ENCODE results near the gene PPWD1. TPM values are rescaled to one million over a fixed set of nuclear protein-coding genes. Genes with fewer than 3 reads are reported as not detected.
"Not testable (repeated sequence)": the region's sequence is repeated elsewhere in the genome, so short reads cannot be mapped to it uniquely, and the experiment has no call there.

Gene PPWD1
- total and polyA plus RNA-seq, 2 donors (not counting 3 experiments of a cell fraction or from before 2014, with no cell fraction given): 4.9 to 40.9 TPM

GRCh38 chr5:65577141-65577540, 14.0 kb downstream of the PPWD1 start:
- Histone ChIP-seq H3K27me3 (ENCODE audit: control insufficient read depth in 2 of 2, insufficient read depth in 2 of 2, low read length in 2 of 2) (no peaks in the 10 kb centered on the region), H3K79me2 (ENCODE audit: control insufficient read depth, insufficient read depth, low read length) (peaks cover 5% of the 10 kb centered on the region), H3K36me3 (ENCODE audit: control insufficient read depth in 2 of 2, extremely low read depth in 1 of 2, insufficient read depth in 2 of 2, low read length in 2 of 2) (peaks cover 7 to 10% of the 10 kb centered on the region in 2 experiments), H3K9me3 (replicated peaks; ENCODE audit: control insufficient read depth, insufficient read depth, low read length) (no peaks in the 10 kb centered on the region), H3K9me1 (replicated peaks; ENCODE audit: control insufficient read depth, extremely low read depth, insufficient read depth, low read length) (no peaks in the 10 kb centered on the region), H3K4me2 (ENCODE audit: insufficient read depth, low read length) (no peak overlapping the region), H3K9ac (replicated peaks; ENCODE audit: extremely low read depth, insufficient read depth, low read length) (no peak overlapping the region), H3K4me3 (replicated peaks in 1 of 3; ENCODE audit: insufficient read depth in 1 of 3, low read depth in 1 of 3, low read length in 3 of 3) (no peak overlapping the region), H2AFZ (ENCODE audit: low read depth, low read length) (no peak overlapping the region), H3K27ac (ENCODE audit: insufficient read depth, low read depth, low read length) (no peak overlapping the region), H3K4me1 (ENCODE audit: control insufficient read depth, extremely low read depth, insufficient read depth, low read length) (no peaks in the 10 kb centered on the region), H4K20me1 (replicated peaks; ENCODE audit: control insufficient read depth, extremely low read depth, insufficient read depth, low read length) (no peaks in the 10 kb centered on the region)
- ChIA-PET CTCF (no interaction called here), POLR2A (no interaction called here)
- dilution Hi-C loops (cut with MboI; ENCODE audit: extremely low pct_ligation_motif_present, low sequenced_read_pairs): no loop called here
- intact Hi-C loops (cut with micrococcal nuclease): no loop called here
- DNase-seq (ENCODE audit: low read depth, low spot score): no peak
- no TSS peak for BruUV-seq (replicated peaks)
- no peak for FAIRE-seq
- TF ChIP-seq EZH2 (IDR thresholded peaks at IDR 0.05; ENCODE audit: borderline replicate concordance, low read depth, low read length, severe bottlenecking) (no peak), MAX (IDR thresholded peaks at IDR 0.05; ENCODE audit: insufficient read depth, insufficient read length) (no peak)

DNA sequence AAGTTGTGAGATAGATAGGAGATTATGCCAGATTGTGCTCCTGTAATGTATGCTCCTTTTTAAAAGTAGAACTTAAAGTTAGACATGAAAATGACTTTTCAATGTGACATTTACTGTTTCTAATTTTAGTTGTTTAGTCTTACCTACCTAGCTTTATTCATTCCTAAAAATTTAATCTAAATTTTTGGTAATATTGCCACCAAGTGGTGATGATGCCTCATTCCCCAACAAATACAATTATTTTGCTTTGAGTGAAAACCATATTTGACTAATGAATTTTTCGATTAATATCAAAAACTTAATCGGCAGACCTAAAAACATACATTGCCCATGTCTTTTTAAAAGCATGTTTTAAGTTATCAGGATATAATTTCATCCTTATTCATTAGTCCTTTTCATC, 25.6 kb downstream of the PPWD1 start:
- no TSS peak for BruUV-seq (replicated peaks)
- ChIA-PET CTCF (interaction anchor here (0.6 to 4.0 kb wide), 5 partner anchors 23 to 1441 kb away, joined by 3 to 22 read pairs (median 3); no protein-coding TSS in a partner anchor), POLR2A (no interaction called here)
- Histone ChIP-seq H3K9ac (replicated peaks; ENCODE audit: extremely low read depth, insufficient read depth, low read length) (no peak overlapping the region), H2AFZ (ENCODE audit: low read depth, low read length) (no peak overlapping the region), H3K4me2 (ENCODE audit: insufficient read depth, low read length) (no peak overlapping the region), H3K27ac (ENCODE audit: insufficient read depth, low read depth, low read length) (no peak overlapping the region), H3K9me3 (replicated peaks; ENCODE audit: control insufficient read depth, insufficient read depth, low read length) (no peaks in the 10 kb centered on the region), H3K36me3 (ENCODE audit: control insufficient read depth in 2 of 2, extremely low read depth in 1 of 2, insufficient read depth in 2 of 2, low read length in 2 of 2) (peaks cover 4 to 15% of the 10 kb centered on the region in 2 experiments), H3K4me3 (replicated peaks in 1 of 3; ENCODE audit: insufficient read depth in 1 of 3, low read depth in 1 of 3, low read length in 3 of 3) (no peak overlapping the region), H3K9me1 (replicated peaks; ENCODE audit: control insufficient read depth, extremely low read depth, insufficient read depth, low read length) (no peaks in the 10 kb centered on the region), H3K27me3 (ENCODE audit: control insufficient read depth in 2 of 2, insufficient read depth in 2 of 2, low read length in 2 of 2) (no peaks in the 10 kb centered on the region), H3K4me1 (ENCODE audit: control insufficient read depth, extremely low read depth, insufficient read depth, low read length) (peaks cover 7% of the 10 kb centered on the region), H4K20me1 (replicated peaks; ENCODE audit: control insufficient read depth, extremely low read depth, insufficient read depth, low read length) (no peaks in the 10 kb centered on the region), H3K79me2 (ENCODE audit: control insufficient read depth, insufficient read depth, low read length) (no peaks in the 10 kb centered on the region)
- dilution Hi-C loops (cut with MboI; ENCODE audit: extremely low pct_ligation_motif_present, low sequenced_read_pairs) (no loop called here), intact Hi-C loops (cut with micrococcal nuclease) (no loop called here)
- TF ChIP-seq EZH2 (IDR thresholded peaks at IDR 0.05; ENCODE audit: borderline replicate concordance, low read depth, low read length, severe bottlenecking): no peak
- no peak for TF ChIP-seq POLR2A (IDR thresholded peaks at IDR 0.05; ENCODE audit: low read depth, low read length)
- TF ChIP-seq MAX (IDR thresholded peaks at IDR 0.05; ENCODE audit: insufficient read depth, insufficient read length): no peak
- TF ChIP-seq MYC (IDR thresholded peaks at IDR 0.05; ENCODE audit: low read depth, low read length): no peak
- TF ChIP-seq JUN (IDR thresholded peaks at IDR 0.05; ENCODE audit: borderline replicate concordance, insufficient read depth, insufficient read length, low read depth): no peak
- TF ChIP-seq GATA2 (IDR thresholded peaks at IDR 0.05; ENCODE audit: insufficient read depth, insufficient read length, low read depth, low read length): no peak
- no peak for TF ChIP-seq FOS (IDR thresholded peaks at IDR 0.05; ENCODE audit: borderline replicate concordance, insufficient read depth, low read length)
- no peak for TF ChIP-seq CTCF (IDR thresholded peaks at IDR 0.05; ENCODE audit: extremely low read depth in 1 of 2, insufficient read depth in 1 of 2, low read depth in 1 of 2, low read length in 2 of 2)
- TF ChIP-seq POLR2AphosphoS5 (IDR thresholded peaks at IDR 0.05; ENCODE audit: insufficient read depth, low read depth, low read length): no peak
- peak; percentile 44 for FAIRE-seq
- no peak for DNase-seq (ENCODE audit: low read depth, low spot score)

DNA sequence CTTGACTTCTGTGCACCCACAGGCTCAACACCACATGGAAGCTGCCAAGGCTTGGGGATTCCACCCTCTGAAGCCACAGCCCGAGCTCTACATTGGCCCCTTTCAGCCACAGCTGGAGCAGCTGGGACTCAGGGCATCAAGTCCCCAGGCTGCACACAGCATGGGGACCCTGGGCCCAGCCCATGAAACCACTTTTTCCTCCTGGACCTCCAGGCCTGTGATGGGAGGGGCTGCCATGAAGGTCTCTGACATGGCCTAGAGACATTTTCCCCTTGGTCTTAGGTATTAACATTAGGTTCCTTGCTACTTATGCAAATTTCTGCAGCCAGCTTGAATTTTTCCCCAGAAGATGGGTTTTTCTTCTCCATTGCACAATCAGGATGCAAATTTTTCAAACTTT, 38.7 kb downstream of the PPWD1 start:
- BruUV-seq (replicated peaks); H3K79me2 ChIP-seq (ENCODE audit: control insufficient read depth, insufficient read depth, low read length); CTCF ChIA-PET; dilution Hi-C loops (cut with MboI; ENCODE audit: extremely low pct_ligation_motif_present, low sequenced_read_pairs); H3K27me3 ChIP-seq (ENCODE audit: control insufficient read depth in 2 of 2, insufficient read depth in 2 of 2, low read length in 2 of 2); DNase-seq (ENCODE audit: low read depth, low spot score); H2AFZ ChIP-seq (ENCODE audit: low read depth, low read length); H4K20me1 ChIP-seq (replicated peaks; ENCODE audit: control insufficient read depth, extremely low read depth, insufficient read depth, low read length); H3K4me1 ChIP-seq (ENCODE audit: control insufficient read depth, extremely low read depth, insufficient read depth, low read length); H3K27ac ChIP-seq (ENCODE audit: insufficient read depth, low read depth, low read length); intact Hi-C loops (cut with micrococcal nuclease); POLR2A ChIA-PET; H3K4me3 ChIP-seq (replicated peaks in 1 of 3; ENCODE audit: insufficient read depth in 1 of 3, low read depth in 1 of 3, low read length in 3 of 3); H3K36me3 ChIP-seq (ENCODE audit: control insufficient read depth in 2 of 2, extremely low read depth in 1 of 2, insufficient read depth in 2 of 2, low read length in 2 of 2); H3K9me3 ChIP-seq (replicated peaks; ENCODE audit: control insufficient read depth, insufficient read depth, low read length); H3K9me1 ChIP-seq (replicated peaks; ENCODE audit: control insufficient read depth, extremely low read depth, insufficient read depth, low read length); H3K9ac ChIP-seq (replicated peaks; ENCODE audit: extremely low read depth, insufficient read depth, low read length); FAIRE-seq; H3K4me2 ChIP-seq (ENCODE audit: insufficient read depth, low read length): not testable (repeated sequence)
